ENCODE data around the gene GRID1. TPM values are rescaled to one million over a fixed set of nuclear protein-coding genes. Genes with fewer than 3 reads are reported as not detected.

Gene GRID1
- total RNA-seq, 1 donor: not detected

GRCh38 chr10:86068231-86069054, 298.2 kb downstream of the GRID1 start:
- H3K4me1 ChIP-seq (ENCODE audit: insufficient read depth, low read length): no peaks in the 10 kb centered on the region
- H3K4me3 ChIP-seq (ENCODE audit: low read length): no peak overlapping the region
- no peaks in the 10 kb centered on the region for H3K27me3 ChIP-seq (ENCODE audit: insufficient read depth, low read length)
- no peaks in the 10 kb centered on the region for H3K9me3 ChIP-seq (ENCODE audit: low read depth, low read length)

DNA sequence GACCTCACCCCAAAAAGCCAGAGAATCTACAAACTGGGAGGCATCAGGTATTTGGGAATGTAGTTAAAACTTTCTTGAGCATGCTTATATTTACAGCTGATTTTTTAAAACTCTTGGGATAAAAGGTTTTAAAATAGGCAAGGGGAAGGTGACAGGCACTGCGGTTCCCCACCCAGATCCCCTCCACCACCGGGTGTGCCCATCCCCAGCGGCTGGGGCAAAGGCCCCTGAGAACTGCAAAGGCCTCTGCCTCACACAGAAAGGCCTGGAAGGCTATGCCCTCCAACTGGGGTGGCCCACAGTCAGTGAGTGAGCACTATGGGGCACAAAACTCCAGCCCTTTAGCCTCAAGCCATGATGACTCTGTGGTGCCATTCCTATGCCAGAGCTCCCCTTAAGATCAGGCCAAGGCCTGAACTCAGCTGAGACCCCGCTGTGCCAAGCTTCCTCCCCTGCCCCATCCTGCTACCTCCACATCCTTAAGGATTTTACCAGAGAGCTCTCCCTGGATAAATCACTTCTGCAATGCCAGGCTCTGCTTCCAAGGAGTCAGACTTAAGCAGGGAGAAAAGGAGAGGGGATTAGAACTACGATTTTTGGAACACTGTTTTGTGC, 299.1 kb downstream of the GRID1 start:
- Histone ChIP-seq H3K4me3 (ENCODE audit: low read length) (no peak overlapping the region), H3K27me3 (ENCODE audit: insufficient read depth, low read length) (no peaks in the 10 kb centered on the region), H3K4me1 (ENCODE audit: insufficient read depth, low read length) (no peaks in the 10 kb centered on the region), H3K9me3 (ENCODE audit: low read depth, low read length) (no peaks in the 10 kb centered on the region)

DNA sequence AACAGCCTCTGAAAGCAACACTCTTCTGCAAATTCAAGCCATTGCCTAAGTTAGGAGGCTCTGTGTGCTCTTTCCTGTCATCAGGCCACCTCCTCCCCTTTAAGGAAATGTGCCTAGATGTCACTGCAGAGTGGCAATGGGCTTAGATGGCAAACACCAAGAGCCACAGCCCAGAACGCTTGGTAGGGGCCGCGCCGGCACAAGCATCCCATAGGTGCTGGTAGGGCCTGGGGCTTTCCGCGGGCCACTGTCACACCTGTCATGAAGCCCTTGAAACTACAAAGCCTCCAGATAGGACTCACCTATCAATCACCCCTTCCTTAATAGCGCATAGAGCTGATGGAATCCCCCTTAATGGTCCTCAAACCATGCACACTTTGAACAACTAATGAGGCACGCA, 299.9 kb downstream of the GRID1 start:
- Histone ChIP-seq H3K4me1 (ENCODE audit: insufficient read depth, low read length) (no peaks in the 10 kb centered on the region), H3K27me3 (ENCODE audit: insufficient read depth, low read length) (no peaks in the 10 kb centered on the region), H3K9me3 (ENCODE audit: low read depth, low read length) (no peaks in the 10 kb centered on the region), H3K4me3 (ENCODE audit: low read length) (no peak overlapping the region)

- no peaks in the 10 kb centered on the region for H3K9me3 ChIP-seq (ENCODE audit: low read depth, low read length)
- H3K27me3 ChIP-seq (ENCODE audit: insufficient read depth, low read length): no peaks in the 10 kb centered on the region
- no peaks in the 10 kb centered on the region for H3K4me1 ChIP-seq (ENCODE audit: insufficient read depth, low read length)
These were observed 300.8 kb downstream of the GRID1 start for GRCh38 chr10:86065711-86066251.

GRCh38 chr10:86064931-86065662, 301.5 kb downstream of the GRID1 start:
- no peaks in the 10 kb centered on the region for H3K27me3 ChIP-seq (ENCODE audit: insufficient read depth, low read length)

More at GRCh38 chr10:86065711-86066251, 300.8 kb downstream of the GRID1 start:
- no peak overlapping the region for H3K4me3 ChIP-seq (ENCODE audit: low read length)

GRCh38 chr10:86064219-86064618, 302.4 kb downstream of the GRID1 start:
- Histone ChIP-seq H3K4me1 (ENCODE audit: insufficient read depth, low read length) (no peaks in the 10 kb centered on the region), H3K27me3 (ENCODE audit: insufficient read depth, low read length) (no peaks in the 10 kb centered on the region), H3K4me3 (ENCODE audit: low read length) (no peak overlapping the region), H3K9me3 (ENCODE audit: low read depth, low read length) (no peaks in the 10 kb centered on the region)

More at GRCh38 chr10:86064931-86065662, 301.5 kb downstream of the GRID1 start:
- Histone ChIP-seq H3K4me3 (ENCODE audit: low read length) (no peak overlapping the region), H3K4me1 (ENCODE audit: insufficient read depth, low read length) (no peaks in the 10 kb centered on the region), H3K9me3 (ENCODE audit: low read depth, low read length) (no peaks in the 10 kb centered on the region)

DNA sequence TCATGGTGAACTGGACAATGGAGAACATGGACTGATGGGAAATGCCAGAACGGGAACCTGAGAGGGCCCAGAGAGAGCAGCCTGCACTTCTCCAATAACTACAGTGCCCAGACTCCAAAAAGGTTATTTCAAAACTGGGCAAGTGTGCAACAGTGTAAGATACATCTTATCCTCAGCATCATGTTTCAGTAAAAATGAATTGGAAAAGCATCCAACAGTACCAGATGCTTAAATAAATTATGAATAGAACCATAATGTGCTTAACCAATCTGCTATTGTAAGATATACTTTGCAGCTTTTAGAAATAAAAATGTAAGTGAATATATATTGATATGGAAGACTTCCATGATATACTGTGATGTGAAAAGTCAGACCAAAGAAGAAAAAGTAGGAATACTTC, 303.3 kb downstream of the GRID1 start:
- Histone ChIP-seq H3K4me3 (ENCODE audit: low read length) (no peak overlapping the region), H3K27me3 (ENCODE audit: insufficient read depth, low read length) (no peaks in the 10 kb centered on the region), H3K4me1 (ENCODE audit: insufficient read depth, low read length) (no peaks in the 10 kb centered on the region), H3K9me3 (ENCODE audit: low read depth, low read length) (no peaks in the 10 kb centered on the region)

- Histone ChIP-seq H3K4me3 (ENCODE audit: low read length) (no peak overlapping the region), H3K9me3 (ENCODE audit: low read depth, low read length) (no peaks in the 10 kb centered on the region), H3K4me1 (ENCODE audit: insufficient read depth, low read length) (no peaks in the 10 kb centered on the region), H3K27me3 (ENCODE audit: insufficient read depth, low read length) (no peaks in the 10 kb centered on the region)
These were observed 303.9 kb downstream of the GRID1 start for GRCh38 chr10:86062647-86063145.

- Histone ChIP-seq H3K4me1 (ENCODE audit: insufficient read depth, low read length) (no peaks in the 10 kb centered on the region), H3K4me3 (ENCODE audit: low read length) (no peak overlapping the region), H3K9me3 (ENCODE audit: low read depth, low read length) (no peaks in the 10 kb centered on the region), H3K27me3 (ENCODE audit: insufficient read depth, low read length) (no peaks in the 10 kb centered on the region)
These were observed 304.4 kb downstream of the GRID1 start for GRCh38 chr10:86062198-86062550.

- Histone ChIP-seq H3K4me3 (ENCODE audit: low read length) (no peak overlapping the region), H3K9me3 (ENCODE audit: low read depth, low read length) (no peaks in the 10 kb centered on the region)
These were observed 305.1 kb downstream of the GRID1 start for GRCh38 chr10:86061278-86062197.

DNA sequence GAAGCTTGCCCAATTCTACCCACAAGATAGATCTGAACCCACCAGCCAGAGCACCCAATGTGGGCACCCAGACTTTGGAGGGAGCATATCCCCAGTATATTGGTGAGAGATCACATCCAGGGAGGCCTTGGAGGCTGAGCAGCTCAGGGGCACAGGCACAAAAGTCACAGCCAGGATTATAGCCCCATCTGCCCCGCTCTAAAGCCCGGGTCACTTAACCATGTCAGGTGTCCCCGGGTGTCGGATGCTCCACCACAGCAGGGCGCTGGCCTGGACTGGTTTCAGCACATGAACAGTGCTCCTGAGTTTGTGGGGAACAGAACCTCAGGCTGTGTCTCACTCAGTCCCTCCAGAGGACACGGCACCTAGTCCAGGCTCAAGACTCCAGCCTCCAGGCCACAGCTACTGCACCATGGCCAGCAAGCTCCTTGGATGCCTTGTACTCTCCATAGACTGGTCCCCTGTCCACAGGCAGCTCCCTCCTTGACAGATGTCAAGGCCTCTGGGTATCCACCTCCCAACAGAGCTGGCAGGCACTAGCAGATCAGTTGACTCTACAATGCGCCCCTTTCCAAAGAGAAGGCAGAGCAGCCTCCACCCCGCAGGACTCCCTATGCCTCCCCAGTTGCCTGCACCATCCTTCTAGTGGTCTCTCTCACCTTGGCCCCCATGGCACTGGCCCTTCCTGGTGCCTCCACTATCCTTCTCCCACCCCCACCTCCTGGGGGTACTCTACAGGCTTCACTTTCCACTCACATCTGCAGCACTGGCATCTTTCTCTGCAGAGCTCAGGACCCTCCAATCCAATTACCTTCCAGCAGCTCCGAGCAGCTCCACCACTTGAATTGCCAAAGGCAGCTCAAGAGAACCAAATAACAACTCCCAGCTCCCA, 306.0 kb downstream of the GRID1 start:
- Histone ChIP-seq H3K9me3 (ENCODE audit: low read depth, low read length) (no peaks in the 10 kb centered on the region), H3K4me3 (ENCODE audit: low read length) (no peak overlapping the region), H3K4me1 (ENCODE audit: insufficient read depth, low read length) (no peaks in the 10 kb centered on the region), H3K27me3 (ENCODE audit: insufficient read depth, low read length) (no peaks in the 10 kb centered on the region)

More at GRCh38 chr10:86061278-86062197, 305.1 kb downstream of the GRID1 start:
- H3K4me1 ChIP-seq (ENCODE audit: insufficient read depth, low read length): no peaks in the 10 kb centered on the region
- no peaks in the 10 kb centered on the region for H3K27me3 ChIP-seq (ENCODE audit: insufficient read depth, low read length)

GRCh38 chr10:86059892-86060291, 306.7 kb downstream of the GRID1 start:
- Histone ChIP-seq H3K4me1 (ENCODE audit: insufficient read depth, low read length) (no peaks in the 10 kb centered on the region), H3K27me3 (ENCODE audit: insufficient read depth, low read length) (no peaks in the 10 kb centered on the region), H3K4me3 (ENCODE audit: low read length) (no peak overlapping the region)

GRCh38 chr10:86058964-86059363, 307.6 kb downstream of the GRID1 start:
- Histone ChIP-seq H3K4me1 (ENCODE audit: insufficient read depth, low read length) (no peaks in the 10 kb centered on the region), H3K27me3 (ENCODE audit: insufficient read depth, low read length) (no peaks in the 10 kb centered on the region), H3K9me3 (ENCODE audit: low read depth, low read length) (no peaks in the 10 kb centered on the region), H3K4me3 (ENCODE audit: low read length) (no peak overlapping the region)

More at GRCh38 chr10:86059892-86060291, 306.7 kb downstream of the GRID1 start:
- no peaks in the 10 kb centered on the region for H3K9me3 ChIP-seq (ENCODE audit: low read depth, low read length)
